HG02973 (cell line): ENCODE measurements around the gene DCTN2.

ENCODE experiments used
- ATAC-seq: cut with Tn5 transposase; IDR thresholded peaks from one replicate; pipeline ENCODE4 v1.9.1; 2021; ENCODE audit warnings: moderate library complexity; ENCODE audit not compliant: unreplicated experiment

DCTN2 gene

GRCh38 chr12:57550641-57551549 is 3.9 kb upstream of the DCTN2 start:
- ATAC-seq: no peak

GRCh38 chr12:57549909-57550640 is 3.1 kb upstream of the DCTN2 start, which contains the start of gene KIF5A:
Gene KIF5A (plus strand): TSS chr12:57550044. CDS start chr12:57550272, 228 bp downstream.
- no peak for ATAC-seq

- no peak for ATAC-seq
Observed at GRCh38 chr12:57549203-57549908, 2.4 kb upstream of the DCTN2 start.

- no peak for ATAC-seq
Observed at GRCh38 chr12:57548488-57548887, 1.5 kb upstream of the DCTN2 start.

- no peak for ATAC-seq
Observed at GRCh38 chr12:57548013-57548315, 972 bp upstream of the DCTN2 start.

- ATAC-seq: no peak
Observed at GRCh38 chr12:57547288-57548012, 458 bp upstream of the DCTN2 start.

- ATAC-seq: no peak
Observed at GRCh38 chr12:57545809-57546437, 1.1 kb downstream of the DCTN2 start.

- ATAC-seq: no peak
Observed at GRCh38 chr12:57543581-57543980, 3.4 kb downstream of the DCTN2 start.

GRCh38 chr12:57541717-57542116 is 5.3 kb downstream of the DCTN2 start:
- no peak for ATAC-seq

- no peak for ATAC-seq
Observed at GRCh38 chr12:57541001-57541400, 6.0 kb downstream of the DCTN2 start.

- no peak for ATAC-seq
Observed at GRCh38 chr12:57539134-57539768, 7.7 kb downstream of the DCTN2 start.

GRCh38 chr12:57536597-57536942 is 10.4 kb downstream of the DCTN2 start:
- no peak for ATAC-seq

- no peak for ATAC-seq
Observed at GRCh38 chr12:57535764-57536596, 11.0 kb downstream of the DCTN2 start.

- ATAC-seq: no peak
Observed at GRCh38 chr12:57534991-57535543, 11.9 kb downstream of the DCTN2 start.

GRCh38 chr12:57534250-57534649 is 12.7 kb downstream of the DCTN2 start:
- no peak for ATAC-seq

GRCh38 chr12:57533108-57533507 is 13.9 kb downstream of the DCTN2 start:
- ATAC-seq: no peak

- no peak for ATAC-seq
Observed at GRCh38 chr12:57531836-57532235, 15.2 kb downstream of the DCTN2 start.

GRCh38 chr12:57530396-57531142 is 16.4 kb downstream of the DCTN2 start:
- no peak for ATAC-seq
